Transverse colon (tissue), 4 donors: ENCODE results near the gene EMCN. TPM values are rescaled to one million over a fixed set of nuclear protein-coding genes. Genes with fewer than 3 reads are reported as not detected.

Experiments
- DNase-seq: peaks from one replicate; pipeline ENCODE4 v3.0.0-alpha.2; 2019
- H3K27ac ChIP-seq, 4 donors: fragments of 200-600 bp; sonication (generic); 2 replicates each; pipeline ENCODE4 v1.5.1; 2016 to 2018; ENCODE audit warnings: inconsistent platforms in 4 of 4
- H3K27me3 ChIP-seq: fragments of 200-600 bp; sonication (generic); 2 replicates; pipeline ENCODE4 v1.5.1; 2017; ENCODE audit warnings: inconsistent platforms
- H3K36me3 ChIP-seq, 4 donors: fragments of 200-600 bp; sonication (generic); 2 replicates each; pipeline ENCODE4 v1.5.1; 2017 to 2019; ENCODE audit warnings: inconsistent platforms in 4 of 4
- H3K4me1 ChIP-seq, 4 donors: fragments of 200-600 bp; sonication (generic); 2 replicates each; pipeline ENCODE4 v1.5.1; 2017 to 2020; ENCODE audit warnings: inconsistent platforms in 4 of 4
- H3K4me3 ChIP-seq, 4 donors: fragments of 200-600 bp; sonication (generic); 1 replicate in 1 of 4; 2 replicates in 3 of 4; pipeline versions ENCODE4 v1.5.1 to v1.6.1; 2017 to 2019; ENCODE audit warnings: inconsistent platforms in 4 of 4
- H3K9me3 ChIP-seq, 2 donors: fragments of 200-600 bp; sonication (generic); 2 replicates each; pipeline ENCODE4 v1.5.1; 2017 to 2019; ENCODE audit warnings: inconsistent platforms in 2 of 2
- CTCF ChIP-seq, 5 experiments: fragments of 200-600 bp in 3 of 5; fragments of 450-650 bp in 2 of 5; sonication (generic) in 3 of 5; IDR thresholded peaks; 1 replicate in 2 of 5; 2 replicates in 3 of 5; pipeline ENCODE4 v1.5.1; 2016 to 2017; ENCODE audit warnings: antibody characterized with exemption in 5 of 5, inconsistent platforms in 3 of 5, mild to moderate bottlenecking in 2 of 5, moderate library complexity in 1 of 5
- EP300 ChIP-seq: sonication (generic); formaldehyde crosslinking; IDR thresholded peaks from one replicate; pipeline ENCODE4 v1.6.1; 2017; ENCODE audit warnings: antibody characterized with exemption, low read depth
- POLR2A ChIP-seq: fragments of 450-650 bp; IDR thresholded peaks from one replicate; pipeline ENCODE4 v1.6.1; 2016; ENCODE audit warnings: antibody characterized with exemption, mild to moderate bottlenecking, moderate library complexity
- POLR2AphosphoS5 ChIP-seq, 3 donors: sonication (generic); formaldehyde crosslinking; IDR thresholded peaks; one replicate each; pipeline ENCODE4 v1.6.1; 2016; ENCODE audit warnings: antibody characterized with exemption in 3 of 3
- WGBS, 2 donors: methylation state at CpG; one replicate each; pipeline ENCODE4 v1.1.5; 2018; ENCODE audit warnings: low coverage in 1 of 2; 5-methylcytosine and 5-hydroxymethylcytosine counted together
- in situ Hi-C, 4 donors: fragments of 200-750 bp; cut with MboI; loops; one replicate each; pipeline versions ENCODE4 v1.15.0 to v1.15.1; 2017; ENCODE audit warnings: low sequenced_read_pairs in 3 of 4, low pct_ligation_motif_present in 1 of 4, low pct_unique_long_range_greater_than_20kb in 1 of 4
- intact Hi-C: fragments of 100-400 bp; cut with DNase I; formaldehyde crosslinking; loops from one replicate; pipeline ENCODE4 v1.15.1; 2023; ENCODE audit warnings: low total_unique reads
- total RNA-seq, 4 donors: library from RNA; depleted of rRNA; stranded (reverse); fragments of >200 nt; gene quantifications; one replicate each; pipeline ENCODE4 v1.1.0, GENCODE V29; 2016

The EMCN gene
- total RNA-seq, 4 donors from 2014 or later, result 1.2 to 1.6 (median 1.5) TPM

GRCh38 chr4:100362366-100362765 is 155.5 kb downstream of the EMCN start:
- Histone ChIP-seq H3K36me3 (no peaks in the 10 kb centered on the region), H3K9me3 (no peaks in the 10 kb centered on the region), H3K4me3 (no peak overlapping the region), H3K4me1 (no peaks in the 10 kb centered on the region), H3K27me3 (no peaks in the 10 kb centered on the region), H3K27ac (no peak overlapping the region)
- 43 to 56% methylated on average over 1 of the region's 1 CpG for WGBS, 2 donors
- intact Hi-C loops, result no loop called here
- TF ChIP-seq POLR2A (no peak), EP300 (no peak), POLR2AphosphoS5 (IDR thresholded peaks at IDR 0.05) (no peak), CTCF (IDR thresholded peaks at IDR 0.05) (no peak)
- no peak for DNase-seq
- in situ Hi-C loops, result no loop called here

GRCh38 chr4:100361336-100361735 is 156.5 kb downstream of the EMCN start:
- WGBS, 2 donors, result 72 to 86% methylated on average over 1 of the region's 1 CpG
- intact Hi-C loops, result no loop called here

GRCh38 chr4:100360211-100360610 is 157.6 kb downstream of the EMCN start:
- H3K27me3 ChIP-seq, result no peaks in the 10 kb centered on the region
- intact Hi-C loops (no loop called here), in situ Hi-C loops (no loop called here)
- TF ChIP-seq EP300, result no peak
- no peak for TF ChIP-seq POLR2A
- no peak for TF ChIP-seq POLR2AphosphoS5 (IDR thresholded peaks at IDR 0.05)
- no peak for TF ChIP-seq CTCF (IDR thresholded peaks at IDR 0.05)
- DNase-seq, result no peak
- no peaks in the 10 kb centered on the region for H3K4me1 ChIP-seq
- H3K36me3 ChIP-seq, result no peaks in the 10 kb centered on the region
- H3K4me3 ChIP-seq, result no peak overlapping the region
- 72 to 82% methylated on average over 1 of the region's 1 CpG for WGBS, 2 donors
- H3K27ac ChIP-seq, result no peak overlapping the region
- H3K9me3 ChIP-seq, result no peaks in the 10 kb centered on the region

More at GRCh38 chr4:100361336-100361735, 156.5 kb downstream of the EMCN start:
- Histone ChIP-seq H3K4me1 (no peaks in the 10 kb centered on the region), H3K36me3 (no peaks in the 10 kb centered on the region), H3K4me3 (no peak overlapping the region), H3K27me3 (no peaks in the 10 kb centered on the region), H3K9me3 (no peaks in the 10 kb centered on the region), H3K27ac (no peak overlapping the region)
- in situ Hi-C loops, result no loop called here
- no peak for DNase-seq
- TF ChIP-seq POLR2AphosphoS5 (IDR thresholded peaks at IDR 0.05) (no peak), CTCF (IDR thresholded peaks at IDR 0.05) (no peak), EP300 (no peak), POLR2A (no peak)

GRCh38 chr4:100359441-100359840 is 158.4 kb downstream of the EMCN start:
- in situ Hi-C loops (no loop called here), intact Hi-C loops (no loop called here)

GRCh38 chr4:100357542-100357941 is 160.3 kb downstream of the EMCN start:
- Histone ChIP-seq H3K36me3 (no peaks in the 10 kb centered on the region), H3K27me3 (no peaks in the 10 kb centered on the region), H3K27ac (no peak overlapping the region), H3K4me1 (no peaks in the 10 kb centered on the region), H3K4me3 (no peak overlapping the region), H3K9me3 (no peaks in the 10 kb centered on the region)
- TF ChIP-seq EP300, result no peak
- TF ChIP-seq POLR2AphosphoS5 (IDR thresholded peaks at IDR 0.05), result no peak
- TF ChIP-seq POLR2A, result no peak
- 61 to 88% methylated on average over 1 of the region's 1 CpG for WGBS, 2 donors
- intact Hi-C loops, result no loop called here
- in situ Hi-C loops, result no loop called here
- no peak for DNase-seq

More at GRCh38 chr4:100359441-100359840, 158.4 kb downstream of the EMCN start:
- Histone ChIP-seq H3K4me1 (no peaks in the 10 kb centered on the region), H3K4me3 (no peak overlapping the region), H3K36me3 (no peaks in the 10 kb centered on the region), H3K27ac (no peak overlapping the region), H3K27me3 (no peaks in the 10 kb centered on the region), H3K9me3 (no peaks in the 10 kb centered on the region)
- TF ChIP-seq EP300, result no peak
- no peak for DNase-seq
- WGBS, 2 donors, result 28 to 47% methylated on average over 2 of the region's 2 CpGs
